Hepatocyte (in vitro differentiated cells): ENCODE results near the gene GDA. TPM values are rescaled to one million over a fixed set of nuclear protein-coding genes. Genes with fewer than 3 reads are reported as not detected.

Experiments used
- DNase-seq: peaks from one replicate; pipeline ENCODE4 v3.0.0-alpha.2; 2016; ENCODE audit warnings: low spot score
- H2AFZ ChIP-seq: fragments of 200-600 bp; sonication (generic); 2 replicates; pipeline ENCODE4 v1.6.0; 2016; ENCODE audit warnings: antibody characterized with exemption, mild to moderate bottlenecking
- H3K27ac ChIP-seq: fragments of 200-600 bp; sonication (generic); 2 replicates; pipeline ENCODE4 v1.5.1; 2016; ENCODE audit warnings: mild to moderate bottlenecking
- H3K27me3 ChIP-seq: fragments of 200-600 bp; sonication (generic); 2 replicates; pipeline ENCODE4 v1.6.1; 2016
- H3K36me3 ChIP-seq: fragments of 200-600 bp; sonication (generic); replicated peaks from 2 replicates; pipeline ENCODE4 v1.5.1; 2016; ENCODE audit warnings: low read depth; ENCODE audit not compliant: insufficient read depth
- H3K4me1 ChIP-seq: fragments of 200-600 bp; sonication (generic); 2 replicates; pipeline ENCODE4 v1.5.1; 2016; ENCODE audit warnings: mild to moderate bottlenecking, moderate library complexity; ENCODE audit not compliant: insufficient read depth
- H3K4me2 ChIP-seq: fragments of 200-600 bp; sonication (generic); 2 replicates; pipeline ENCODE4 v1.6.0; 2016
- H3K4me3 ChIP-seq: fragments of 200-600 bp; sonication (generic); 2 replicates; pipeline ENCODE4 v1.5.1; 2016; ENCODE audit warnings: mild to moderate bottlenecking
- H3K79me2 ChIP-seq: fragments of 200-600 bp; sonication (generic); 2 replicates; pipeline ENCODE4 v1.6.0; 2017; ENCODE audit warnings: mild to moderate bottlenecking
- H3K9me2 ChIP-seq: fragments of 200-600 bp; sonication (generic); replicated peaks from 2 replicates; pipeline ENCODE4 v1.6.0; 2017; ENCODE audit warnings: mild to moderate bottlenecking; ENCODE audit not compliant: insufficient read depth
- H3K9me3 ChIP-seq: fragments of 200-600 bp; sonication (generic); 2 replicates; pipeline ENCODE4 v1.5.1; 2016; ENCODE audit warnings: low read depth, mild to moderate bottlenecking
- H4K20me1 ChIP-seq: fragments of 200-600 bp; sonication (generic); 2 replicates; pipeline ENCODE4 v1.6.0; 2016; ENCODE audit warnings: mild to moderate bottlenecking; ENCODE audit not compliant: insufficient read depth, poor library complexity, severe bottlenecking
- CTCF ChIP-seq: fragments of 200-600 bp; sonication (generic); IDR thresholded peaks from 2 replicates; pipeline ENCODE4 v1.5.1; 2016; ENCODE audit warnings: antibody characterized with exemption, mild to moderate bottlenecking; ENCODE audit not compliant: poor library complexity
- EZH2 ChIP-seq: fragments of 200-600 bp; sonication (generic); IDR thresholded peaks from 2 replicates; pipeline ENCODE4 v1.6.1; 2016; ENCODE audit warnings: antibody characterized with exemption, mild to moderate bottlenecking, borderline replicate concordance
- EZH2phosphoT487 ChIP-seq: fragments of 200-600 bp; sonication (generic); IDR thresholded peaks from one replicate; pipeline ENCODE4 v1.6.1; 2018; ENCODE audit warnings: antibody characterized with exemption, mild to moderate bottlenecking, low read depth, moderate library complexity; ENCODE audit not compliant: unreplicated experiment, severe bottlenecking
- WGBS: methylation state at CpG from one replicate; pipeline ENCODE4 v1.1.6; 2016; ENCODE audit warnings: low lambda C conversion rate; ENCODE audit errors: missing lambda C conversion rate; 5-methylcytosine and 5-hydroxymethylcytosine counted together
- polyA plus RNA-seq: library from polyadenylated mRNA; unstranded; fragments of >200 nt; fragmentation: Nextera tagmentation; extraction: Ambion mirVana; gene quantifications from 2 replicates; pipeline ENCODE4 v1.2.1, GENCODE V29; 2016
- total RNA-seq: library from RNA; depleted of rRNA; stranded (reverse); fragments of >200 nt; gene quantifications from 2 replicates; pipeline ENCODE4 v1.2.3, GENCODE V29; 2014

GDA gene
- total and polyA plus RNA-seq, 2 experiments from 2014 or later: 14.4 to 23.6 TPM

GRCh38 chr9:72220589-72220988 lies 71.3 kb downstream of the GDA start:
- Histone ChIP-seq H3K27me3 (no peaks in the 10 kb centered on the region), H3K4me2 (no peak overlapping the region), H3K9me2 (no peaks in the 10 kb centered on the region), H3K4me3 (no peak overlapping the region), H2AFZ (no peak overlapping the region), H4K20me1 (no peaks in the 10 kb centered on the region), H3K36me3 (no peaks in the 10 kb centered on the region), H3K4me1 (peaks cover 10% of the 10 kb centered on the region), H3K27ac (no peak overlapping the region), H3K79me2 (no peaks in the 10 kb centered on the region), H3K9me3 (no peaks in the 10 kb centered on the region)
- 89% methylated on average over 1 of the region's 1 CpG for WGBS
- DNase-seq: no peak
- TF ChIP-seq EZH2phosphoT487: no peak
- no peak for TF ChIP-seq EZH2
- no peak for TF ChIP-seq CTCF

GRCh38 chr9:72226146-72226812 lies 77.0 kb downstream of the GDA start:
- H3K36me3 ChIP-seq: no peaks in the 10 kb centered on the region
- H3K4me1 ChIP-seq: no peaks in the 10 kb centered on the region
- H3K9me2 ChIP-seq: no peaks in the 10 kb centered on the region
- H3K4me2 ChIP-seq: no peak overlapping the region
- H3K79me2 ChIP-seq: no peaks in the 10 kb centered on the region
- H3K9me3 ChIP-seq: no peaks in the 10 kb centered on the region
- H4K20me1 ChIP-seq: no peaks in the 10 kb centered on the region
- WGBS: 96% methylated on average over 2 of the region's 2 CpGs
- TF ChIP-seq EZH2phosphoT487: no peak
- no peak for TF ChIP-seq CTCF
- no peak for TF ChIP-seq EZH2
- no peaks in the 10 kb centered on the region for H3K27me3 ChIP-seq
- no peak overlapping the region for H2AFZ ChIP-seq
- no peak overlapping the region for H3K27ac ChIP-seq
- DNase-seq: no peak
- H3K4me3 ChIP-seq: no peak overlapping the region

GRCh38 chr9:72228282-72228681 lies 79.0 kb downstream of the GDA start:
- H3K4me1 ChIP-seq: no peaks in the 10 kb centered on the region
- TF ChIP-seq CTCF: no peak
- no peak for TF ChIP-seq EZH2phosphoT487
- no peak for TF ChIP-seq EZH2
- no peak overlapping the region for H3K27ac ChIP-seq
- no peaks in the 10 kb centered on the region for H3K9me2 ChIP-seq
- no peak overlapping the region for H3K4me3 ChIP-seq
- no peaks in the 10 kb centered on the region for H4K20me1 ChIP-seq
- H3K9me3 ChIP-seq: no peaks in the 10 kb centered on the region
- H3K4me2 ChIP-seq: no peak overlapping the region
- H3K27me3 ChIP-seq: no peaks in the 10 kb centered on the region
- 83% methylated on average over 3 of the region's 3 CpGs for WGBS
- DNase-seq: peak; percentile 14
- H3K79me2 ChIP-seq: no peaks in the 10 kb centered on the region
- no peaks in the 10 kb centered on the region for H3K36me3 ChIP-seq
- no peak overlapping the region for H2AFZ ChIP-seq

- no peak for TF ChIP-seq EZH2phosphoT487
- TF ChIP-seq CTCF: no peak
- TF ChIP-seq EZH2: no peak
- Histone ChIP-seq H3K79me2 (no peaks in the 10 kb centered on the region), H3K4me1 (no peaks in the 10 kb centered on the region), H3K27ac (no peak overlapping the region), H4K20me1 (no peaks in the 10 kb centered on the region), H2AFZ (no peak overlapping the region), H3K4me2 (no peak overlapping the region), H3K4me3 (no peak overlapping the region), H3K9me3 (no peaks in the 10 kb centered on the region), H3K36me3 (no peaks in the 10 kb centered on the region), H3K9me2 (no peaks in the 10 kb centered on the region), H3K27me3 (no peaks in the 10 kb centered on the region)
- no peak for DNase-seq
- 83% methylated on average over 3 of the region's 3 CpGs for WGBS
Measured at GRCh38 chr9:72232778-72233177, 83.5 kb downstream of the GDA start.
